Activated T-cell treated with anti-CD3 and anti-CD28 coated beads, Interleukin-2, amount 50 U/mL, for 4 hours (primary cell): ENCODE results near the gene NLGN1. TPM values are rescaled to one million over a fixed set of nuclear protein-coding genes. Genes with fewer than 3 reads are reported as not detected.

Source experiments
- ATAC-seq, 2 donors: fragments of 200-7000 bp; cut with Tn5 transposase; one replicate each; pipeline ENCODE4 v1.10.0; 2021
- DNase-seq: peaks from one replicate; pipeline ENCODE4 v3.0.0-alpha.2; 2020
- H3K27me3 Mint-ChIP-seq: one replicate; pipeline ENCODE4 v1.8.0; 2021; ENCODE audit warnings: low read depth, mixed read lengths
- H3K36me3 Mint-ChIP-seq: one replicate; pipeline ENCODE4 v1.8.0; 2022; ENCODE audit warnings: mixed read lengths; ENCODE audit not compliant: insufficient read depth
- H3K4me1 Mint-ChIP-seq: one replicate; pipeline ENCODE4 v1.8.0; 2021; ENCODE audit warnings: low read depth, mixed read lengths
- H3K4me3 Mint-ChIP-seq: one replicate; pipeline ENCODE4 v1.8.0; 2021; ENCODE audit warnings: mild to moderate bottlenecking, moderate library complexity, mixed read lengths
- H3K9me3 Mint-ChIP-seq: one replicate; pipeline ENCODE4 v1.8.0; 2021; ENCODE audit warnings: mixed read lengths
- total RNA-seq, 3 donors: library from RNA; stranded (reverse); gene quantifications; one replicate each; pipeline ENCODE4 v1.2.1, GENCODE V29; 2021

Gene NLGN1
- total RNA-seq, 3 donors from 2014 or later = not detected

- no peak for DNase-seq
- Mint-ChIP-seq H3K9me3 (peaks cover 7% of the 10 kb centered on the region), H3K27me3 (no peaks in the 10 kb centered on the region), H3K4me3 (no peak overlapping the region), H3K4me1 (no peaks in the 10 kb centered on the region), H3K36me3 (no peaks in the 10 kb centered on the region)
- no peak for ATAC-seq
Measured at GRCh38 chr3:173780067-173780466, 382.5 kb downstream of the NLGN1 start.

GRCh38 chr3:173785004-173785403 lies 387.5 kb downstream of the NLGN1 start:
- Mint-ChIP-seq H3K36me3 (no peaks in the 10 kb centered on the region), H3K9me3 (peaks cover 3% of the 10 kb centered on the region), H3K4me1 (no peaks in the 10 kb centered on the region), H3K27me3 (no peaks in the 10 kb centered on the region), H3K4me3 (no peak overlapping the region)
- ATAC-seq (no peak), DNase-seq (no peak)

GRCh38 chr3:173789530-173790162 lies 392.1 kb downstream of the NLGN1 start:
- Mint-ChIP-seq H3K27me3 (no peaks in the 10 kb centered on the region), H3K36me3 (no peaks in the 10 kb centered on the region), H3K4me1 (no peaks in the 10 kb centered on the region), H3K9me3 (peaks cover 6% of the 10 kb centered on the region), H3K4me3 (no peak overlapping the region)
- ATAC-seq = no peak
- DNase-seq = no peak

- no peaks in the 10 kb centered on the region for H3K4me1 Mint-ChIP-seq
- DNase-seq = no peak
- H3K27me3 Mint-ChIP-seq = no peaks in the 10 kb centered on the region
Measured at GRCh38 chr3:173793963-173794362, 396.4 kb downstream of the NLGN1 start.

GRCh38 chr3:173796405-173796804 lies 398.9 kb downstream of the NLGN1 start:
- H3K27me3 Mint-ChIP-seq = no peaks in the 10 kb centered on the region
- peaks cover 4% of the 10 kb centered on the region for H3K9me3 Mint-ChIP-seq
- no peaks in the 10 kb centered on the region for H3K4me1 Mint-ChIP-seq
- no peaks in the 10 kb centered on the region for H3K36me3 Mint-ChIP-seq
- ATAC-seq = no peak
- no peak for DNase-seq
- H3K4me3 Mint-ChIP-seq = no peak overlapping the region

More at GRCh38 chr3:173793963-173794362, 396.4 kb downstream of the NLGN1 start:
- peaks cover 4% of the 10 kb centered on the region for H3K9me3 Mint-ChIP-seq
- no peaks in the 10 kb centered on the region for H3K36me3 Mint-ChIP-seq
- no peak for ATAC-seq
- no peak overlapping the region for H3K4me3 Mint-ChIP-seq

- DNase-seq (no peak), ATAC-seq (no peak)
- Mint-ChIP-seq H3K9me3 (peaks cover under 1% of the 10 kb centered on the region), H3K4me3 (no peak overlapping the region), H3K27me3 (no peaks in the 10 kb centered on the region), H3K36me3 (no peaks in the 10 kb centered on the region), H3K4me1 (no peaks in the 10 kb centered on the region)
Measured at GRCh38 chr3:173796890-173797289, 399.3 kb downstream of the NLGN1 start.

GRCh38 chr3:173799060-173799816 lies 401.7 kb downstream of the NLGN1 start:
- Mint-ChIP-seq H3K9me3 (no peaks in the 10 kb centered on the region), H3K4me1 (no peaks in the 10 kb centered on the region), H3K4me3 (no peak overlapping the region), H3K36me3 (no peaks in the 10 kb centered on the region), H3K27me3 (no peaks in the 10 kb centered on the region)
- DNase-seq (no peak), ATAC-seq (no peak)

GRCh38 chr3:173800154-173800553 lies 402.6 kb downstream of the NLGN1 start:
- Mint-ChIP-seq H3K9me3 (no peaks in the 10 kb centered on the region), H3K4me1 (no peaks in the 10 kb centered on the region), H3K36me3 (no peaks in the 10 kb centered on the region), H3K4me3 (no peak overlapping the region), H3K27me3 (no peaks in the 10 kb centered on the region)
- no peak for DNase-seq
- no peak for ATAC-seq

GRCh38 chr3:173814809-173815208 lies 417.3 kb downstream of the NLGN1 start:
- no peaks in the 10 kb centered on the region for H3K36me3 Mint-ChIP-seq
- no peak for ATAC-seq
- DNase-seq = no peak

GRCh38 chr3:173819368-173819767 lies 421.8 kb downstream of the NLGN1 start:
- ATAC-seq = no peak
- no peaks in the 10 kb centered on the region for H3K27me3 Mint-ChIP-seq
- H3K4me3 Mint-ChIP-seq = no peak overlapping the region
- H3K9me3 Mint-ChIP-seq = peaks cover 13% of the 10 kb centered on the region
- DNase-seq = no peak
- H3K4me1 Mint-ChIP-seq = no peaks in the 10 kb centered on the region
- H3K36me3 Mint-ChIP-seq = no peaks in the 10 kb centered on the region

More at GRCh38 chr3:173814809-173815208, 417.3 kb downstream of the NLGN1 start:
- Mint-ChIP-seq H3K9me3 (peaks cover 13% of the 10 kb centered on the region), H3K4me1 (no peaks in the 10 kb centered on the region), H3K27me3 (no peaks in the 10 kb centered on the region), H3K4me3 (no peak overlapping the region)

GRCh38 chr3:173823911-173824460 lies 426.4 kb downstream of the NLGN1 start:
- no peak for ATAC-seq
- Mint-ChIP-seq H3K27me3 (no peaks in the 10 kb centered on the region), H3K4me1 (no peaks in the 10 kb centered on the region), H3K36me3 (no peaks in the 10 kb centered on the region), H3K4me3 (no peak overlapping the region), H3K9me3 (peaks cover 14% of the 10 kb centered on the region)
- no peak for DNase-seq

GRCh38 chr3:173825730-173826129 lies 428.2 kb downstream of the NLGN1 start:
- Mint-ChIP-seq H3K36me3 (no peaks in the 10 kb centered on the region), H3K4me3 (no peak overlapping the region), H3K4me1 (no peaks in the 10 kb centered on the region), H3K27me3 (no peaks in the 10 kb centered on the region), H3K9me3 (peaks cover 9% of the 10 kb centered on the region)
- ATAC-seq (no peak), DNase-seq (no peak)

- H3K27me3 Mint-ChIP-seq = no peaks in the 10 kb centered on the region
- H3K4me1 Mint-ChIP-seq = no peaks in the 10 kb centered on the region
- ATAC-seq (no peak), DNase-seq (no peak)
- no peaks in the 10 kb centered on the region for H3K36me3 Mint-ChIP-seq
- H3K9me3 Mint-ChIP-seq = peaks cover 9% of the 10 kb centered on the region
- no peak overlapping the region for H3K4me3 Mint-ChIP-seq
Measured at GRCh38 chr3:173826416-173826815, 428.9 kb downstream of the NLGN1 start.

GRCh38 chr3:173826901-173827609 lies 429.5 kb downstream of the NLGN1 start:
- no peak for DNase-seq
- no peaks in the 10 kb centered on the region for H3K36me3 Mint-ChIP-seq
- no peak for ATAC-seq
- no peak overlapping the region for H3K4me3 Mint-ChIP-seq
- H3K9me3 Mint-ChIP-seq = peaks cover 9% of the 10 kb centered on the region
- H3K27me3 Mint-ChIP-seq = no peaks in the 10 kb centered on the region
- no peaks in the 10 kb centered on the region for H3K4me1 Mint-ChIP-seq
